DMS53 treated with DMSO at 0.1 percent for 48 hours (cell line): ENCODE results near the gene C1QA.

Experiments
- DNase-seq: peaks from one replicate; lab custom pipeline; 2025; ENCODE audit not compliant: unreplicated experiment; lab: John Stamatoyannopoulos, UW

C1QA gene

GRCh38 chr1:22612671-22613571 lies 23.5 kb upstream of the C1QA start:
- DNase-seq, result peak; percentile 40

- no peak for DNase-seq
These were observed 22.9 kb upstream of the C1QA start for GRCh38 chr1:22613572-22613918.

- no peak for DNase-seq
These were observed 22.5 kb upstream of the C1QA start for GRCh38 chr1:22613951-22614350.

- no peak for DNase-seq
These were observed 20.5 kb upstream of the C1QA start for GRCh38 chr1:22615886-22616285.

- no peak for DNase-seq
These were observed 19.9 kb upstream of the C1QA start for GRCh38 chr1:22616571-22616970.

DNA sequence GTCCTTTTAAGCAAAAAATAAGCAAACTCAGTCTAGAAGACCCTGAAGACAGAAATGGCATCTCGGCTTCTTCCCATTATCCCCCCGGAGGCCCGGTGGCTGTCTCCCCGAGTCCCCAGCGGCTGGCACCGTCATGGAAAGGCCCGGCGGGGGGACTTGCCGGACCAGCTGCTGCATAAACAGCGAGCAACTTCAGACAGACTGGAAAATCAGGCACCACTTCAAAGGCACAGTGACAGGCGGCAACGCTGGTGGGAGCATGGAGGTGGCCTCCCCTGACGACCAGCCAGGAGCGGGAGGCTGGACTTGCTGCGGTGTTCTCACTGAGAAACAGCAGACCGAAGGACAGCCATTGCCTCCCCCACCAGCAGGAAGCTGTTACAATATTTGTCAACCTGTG lies 18.4 kb upstream of the C1QA start:
- DNase-seq, result no peak

DNA sequence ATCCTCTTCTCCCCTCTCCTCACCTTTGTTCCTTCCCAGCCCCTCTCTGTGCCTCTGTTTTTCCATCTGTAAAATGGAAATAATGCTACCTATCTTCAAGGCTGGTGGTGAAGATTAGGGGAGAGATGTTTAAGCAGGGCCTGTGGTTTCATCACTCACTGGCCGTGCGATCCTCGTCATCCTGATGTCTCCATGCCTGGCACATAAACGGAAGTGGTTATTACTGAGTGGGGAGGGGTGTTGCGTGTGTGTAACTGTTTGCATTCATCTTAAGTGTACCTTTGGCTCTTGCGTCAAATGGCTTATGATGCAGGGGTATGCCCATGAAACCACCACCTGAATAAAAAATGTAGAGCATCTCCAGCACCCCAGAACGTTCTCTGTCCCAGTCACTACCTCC lies 17.2 kb upstream of the C1QA start:
- no peak for DNase-seq

- no peak for DNase-seq
These were observed 16.6 kb upstream of the C1QA start for GRCh38 chr1:22619798-22620197.

DNA sequence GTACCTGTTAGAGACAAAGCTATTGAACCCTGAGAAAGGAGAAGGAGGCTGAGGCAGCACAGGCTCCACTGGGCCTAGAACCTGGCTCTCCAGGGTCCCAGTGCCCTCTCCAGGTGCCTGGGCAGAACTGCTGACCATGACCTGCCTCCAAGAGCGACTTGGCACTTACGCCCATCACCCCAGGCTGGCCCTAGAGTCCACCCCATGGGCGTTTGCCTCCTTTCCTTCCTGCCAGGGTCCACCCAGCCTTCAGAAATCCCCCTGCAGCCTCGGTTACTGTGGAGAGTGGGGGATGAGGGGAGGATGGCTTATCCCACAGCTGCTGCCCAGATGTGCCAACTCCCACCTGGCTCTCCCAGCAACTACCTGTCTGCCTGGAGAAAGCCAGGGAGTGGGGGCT lies 14.7 kb upstream of the C1QA start:
- DNase-seq, result no peak

DNA sequence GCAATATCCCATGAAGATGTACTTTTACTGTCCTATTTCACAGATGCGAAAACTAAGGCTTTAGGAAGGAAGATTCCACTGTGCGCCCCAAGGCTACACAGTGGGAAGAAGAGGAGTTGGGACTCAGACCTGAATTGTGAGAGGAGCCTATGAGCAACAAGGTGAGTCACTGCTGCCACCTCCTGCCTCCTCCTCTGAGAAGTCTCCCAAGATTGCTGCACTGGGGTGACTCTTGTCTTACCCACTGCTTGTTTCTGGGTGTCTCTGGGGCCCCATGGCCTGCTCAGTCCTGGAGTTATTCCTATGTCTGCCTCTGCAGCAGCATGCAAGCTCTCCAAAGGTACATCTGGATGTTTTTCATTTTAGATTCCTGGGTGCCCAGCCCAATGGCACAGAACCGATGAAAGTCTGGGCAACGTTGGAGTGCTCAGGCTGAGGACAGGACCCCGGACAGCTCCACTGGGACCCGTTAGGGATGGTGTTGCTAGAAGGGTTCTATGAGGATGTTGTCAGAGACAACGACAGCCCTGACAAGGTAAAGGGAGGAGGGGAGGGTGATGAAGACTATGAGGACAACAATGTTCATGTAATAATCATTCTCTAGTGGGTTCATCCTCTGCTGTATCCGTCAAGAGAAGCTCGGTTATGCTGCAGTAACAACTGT lies 11.0 kb upstream of the C1QA start:
- no peak for DNase-seq

DNA sequence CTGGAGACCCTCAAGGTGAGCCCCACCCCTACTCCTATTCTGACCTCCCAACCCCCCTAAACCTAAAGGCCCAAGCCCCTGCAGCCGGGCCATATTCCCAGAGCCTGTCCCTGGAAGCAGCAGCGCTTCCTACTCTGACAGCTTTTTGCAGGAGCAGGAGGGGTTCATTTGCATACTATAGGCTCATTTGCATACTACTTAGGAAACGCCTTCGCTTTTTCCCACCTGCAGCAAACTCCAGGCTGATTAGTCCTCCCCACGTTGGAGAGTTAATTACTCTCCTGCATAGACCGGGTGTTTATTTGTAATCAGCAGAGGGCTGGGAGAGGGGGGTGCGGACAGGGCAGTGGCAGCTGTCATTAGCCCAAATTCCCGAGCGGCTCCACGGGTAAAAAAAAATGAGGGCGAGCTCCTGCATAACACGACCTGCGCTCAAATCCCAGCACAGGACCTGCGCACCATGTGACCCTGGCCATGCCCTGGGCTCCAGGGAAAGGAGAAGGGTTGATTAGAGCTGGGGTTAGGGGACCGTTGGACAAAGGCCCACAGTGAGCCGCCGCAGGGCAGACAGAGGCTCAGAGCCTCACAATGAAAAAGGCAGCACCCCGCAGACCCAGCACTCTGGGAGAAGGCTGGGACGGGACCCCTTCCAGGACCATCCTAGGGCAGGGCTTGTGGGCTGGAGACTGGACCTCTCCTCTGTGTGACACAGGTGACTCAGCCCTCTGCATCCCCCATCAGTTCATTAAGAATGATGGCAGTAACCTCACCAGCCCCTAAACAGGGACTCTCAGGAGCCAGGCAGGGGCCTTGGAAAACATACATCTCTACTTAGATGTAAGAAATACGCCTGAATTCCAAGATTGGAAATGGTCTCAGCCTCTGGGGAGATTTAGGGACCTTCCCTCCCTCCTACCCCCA lies 9.9 kb upstream of the C1QA start:
- no peak for DNase-seq

GRCh38 chr1:22627331-22627730 lies 9.1 kb upstream of the C1QA start:
- peak; percentile 44 for DNase-seq

- DNase-seq, result no peak
These were observed 7.6 kb upstream of the C1QA start for GRCh38 chr1:22628698-22629444.

DNA sequence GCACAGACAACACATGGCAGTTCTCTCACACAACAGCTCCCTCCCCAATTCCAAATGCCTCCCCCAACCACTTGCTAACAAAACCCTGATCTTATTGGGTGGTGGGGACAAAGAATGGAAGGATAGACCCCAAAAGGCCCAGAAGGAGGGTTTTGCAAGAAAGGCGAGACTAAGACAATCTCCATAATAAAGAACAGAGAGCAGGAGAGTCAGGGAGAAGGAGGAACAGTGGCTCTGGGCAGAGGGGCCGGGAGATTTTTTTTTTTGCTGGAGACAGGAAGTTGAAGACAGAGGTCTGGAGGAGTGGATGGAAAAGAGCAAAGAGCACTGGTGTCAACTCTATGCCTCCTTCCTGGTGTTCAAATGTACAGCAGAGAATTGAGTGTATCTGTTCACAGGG lies 6.5 kb upstream of the C1QA start:
- DNase-seq, result no peak

DNA sequence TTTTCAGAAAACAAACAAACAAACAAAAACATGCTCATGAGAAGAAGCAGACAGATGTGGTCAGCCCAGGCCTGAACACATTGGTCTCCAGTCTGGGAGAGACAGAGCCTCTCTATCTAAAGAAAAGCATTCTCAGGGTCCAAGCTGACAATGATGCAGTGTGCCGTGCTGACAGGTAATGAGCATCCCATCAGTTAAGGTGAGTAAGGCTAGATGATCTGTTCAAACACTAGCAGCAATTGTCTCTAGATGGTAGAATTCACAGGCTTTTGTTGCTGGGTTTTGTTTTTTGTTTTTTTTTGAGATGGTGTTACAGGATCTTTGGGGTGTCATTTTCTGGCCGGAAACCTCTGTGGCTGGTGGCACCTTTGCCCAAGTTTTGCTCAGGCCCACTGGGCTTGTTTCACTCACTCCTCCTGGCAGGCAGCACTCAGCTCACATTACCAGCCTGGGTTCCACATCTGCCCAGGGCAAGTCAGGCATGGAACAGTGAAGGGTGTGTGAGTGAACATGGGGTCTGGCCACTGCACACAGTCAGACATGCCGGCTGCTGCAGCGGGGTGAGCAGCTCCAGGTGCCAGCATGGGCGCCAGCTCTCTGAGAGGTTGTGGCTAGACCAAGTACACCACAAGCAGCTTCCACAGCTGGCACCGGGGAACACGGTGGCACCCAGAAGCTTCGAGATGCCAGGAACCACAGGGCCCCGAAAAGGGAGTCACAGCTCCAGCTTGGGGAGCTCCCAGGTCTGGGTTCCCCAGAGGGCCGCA lies 2.5 kb upstream of the C1QA start:
- DNase-seq, result no peak

GRCh38 chr1:22635436-22635835 lies 992 bp upstream of the C1QA start:
- DNase-seq, result no peak

GRCh38 chr1:22636927-22637326 lies 499 bp downstream of the C1QA start:
- no peak for DNase-seq

GRCh38 chr1:22637907-22638445 lies 1.5 kb downstream of the C1QA start:
- DNase-seq, result no peak

DNA sequence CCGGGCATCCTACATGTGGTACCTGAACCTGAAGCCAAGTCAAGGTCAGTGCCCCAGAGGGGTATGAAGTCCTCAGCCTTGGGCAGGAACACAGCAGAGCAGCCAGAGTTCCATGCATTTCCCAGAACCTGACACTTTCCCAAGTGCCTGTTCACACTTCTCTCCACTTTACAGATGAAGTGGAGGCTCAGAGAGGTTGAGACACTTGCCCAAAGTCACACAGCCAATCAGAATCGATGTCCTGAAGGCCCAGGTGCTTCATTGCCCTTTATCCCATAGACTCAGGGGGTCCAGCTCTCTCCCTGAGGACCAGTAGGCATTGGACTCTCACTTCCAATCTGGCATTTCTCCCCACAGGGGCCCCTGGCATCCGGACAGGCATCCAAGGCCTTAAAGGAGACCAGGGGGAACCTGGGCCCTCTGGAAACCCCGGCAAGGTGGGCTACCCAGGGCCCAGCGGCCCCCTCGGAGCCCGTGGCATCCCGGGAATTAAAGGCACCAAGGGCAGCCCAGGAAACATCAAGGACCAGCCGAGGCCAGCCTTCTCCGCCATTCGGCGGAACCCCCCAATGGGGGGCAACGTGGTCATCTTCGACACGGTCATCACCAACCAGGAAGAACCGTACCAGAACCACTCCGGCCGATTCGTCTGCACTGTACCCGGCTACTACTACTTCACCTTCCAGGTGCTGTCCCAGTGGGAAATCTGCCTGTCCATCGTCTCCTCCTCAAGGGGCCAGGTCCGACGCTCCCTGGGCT lies 2.2 kb downstream of the C1QA start:
- DNase-seq, result no peak
